ENCODE data around the gene NPRL2. TPM values are rescaled to one million over a fixed set of nuclear protein-coding genes. Genes with fewer than 3 reads are reported as not detected.

NPRL2 gene
- polyA plus RNA-seq, 4 donors: 16.2 to 31.8 (median 21.3) TPM

DNA sequence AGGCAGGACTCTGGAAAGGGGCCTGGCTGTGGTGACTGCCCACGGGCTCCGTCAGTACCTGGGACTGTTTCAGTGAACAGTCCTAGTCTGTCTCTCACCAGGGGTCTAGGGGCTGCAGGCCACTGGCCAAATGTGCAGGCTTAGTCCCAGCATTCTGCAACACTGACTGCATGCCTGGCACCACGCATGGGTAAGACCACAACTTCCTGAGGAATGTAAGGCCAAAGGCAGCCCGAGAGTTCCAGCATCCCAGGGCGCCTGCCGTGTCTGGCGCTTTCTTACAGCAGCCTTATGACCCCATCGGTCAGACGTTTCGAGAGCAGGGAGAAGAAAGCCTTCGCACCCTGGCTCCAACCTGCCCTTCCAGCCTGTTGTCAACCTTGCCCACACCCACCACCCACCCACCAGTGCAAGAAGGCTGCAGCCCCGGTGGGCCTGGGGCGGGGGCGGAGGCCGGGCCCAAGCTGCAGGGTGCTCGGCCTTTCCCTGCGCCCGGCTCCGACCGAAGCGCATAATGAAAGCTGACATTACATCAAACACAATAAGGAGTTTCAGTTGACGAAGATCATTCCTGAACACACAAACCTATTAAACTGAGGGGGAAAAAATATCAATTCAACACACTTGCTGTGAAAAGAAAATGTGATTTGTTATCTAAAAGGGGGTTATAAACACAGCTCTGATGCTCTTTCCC lies 38.3 kb upstream of the NPRL2 start:
- no peak for DNase-seq
- Histone ChIP-seq H3K4me1 (ENCODE audit: control insufficient read depth in 3 of 3, insufficient read depth in 2 of 3, low read depth in 1 of 3, low read length in 2 of 3) (peaks cover 5 to 23% (median 7%) of the 10 kb centered on the region in 3 donors), H3K27me3 (ENCODE audit: control insufficient read depth in 3 of 3, insufficient read depth in 3 of 3, low read length in 3 of 3) (no peaks in the 10 kb centered on the region), H3K36me3 (ENCODE audit: control insufficient read depth in 3 of 3, insufficient read depth in 2 of 3, low read depth in 1 of 3, low read length in 3 of 3) (peaks cover 0 to 4% (median 0%) of the 10 kb centered on the region in 3 donors), H3K27ac (ENCODE audit: low read depth in 1 of 3, low read length in 2 of 3) (no peak overlapping the region), H3K9me3 (ENCODE audit: control insufficient read depth in 2 of 2, insufficient read depth in 1 of 2, low read depth in 1 of 2, low read length in 1 of 2) (no peaks in the 10 kb centered on the region), H3K4me3 (ENCODE audit: low read depth in 1 of 3, low read length in 3 of 3) (no peak overlapping the region)
- WGBS, 3 donors: 75 to 83% (median 79%) methylated on average over 22 of the region's 22 CpGs
- no peak for FAIRE-seq

DNA sequence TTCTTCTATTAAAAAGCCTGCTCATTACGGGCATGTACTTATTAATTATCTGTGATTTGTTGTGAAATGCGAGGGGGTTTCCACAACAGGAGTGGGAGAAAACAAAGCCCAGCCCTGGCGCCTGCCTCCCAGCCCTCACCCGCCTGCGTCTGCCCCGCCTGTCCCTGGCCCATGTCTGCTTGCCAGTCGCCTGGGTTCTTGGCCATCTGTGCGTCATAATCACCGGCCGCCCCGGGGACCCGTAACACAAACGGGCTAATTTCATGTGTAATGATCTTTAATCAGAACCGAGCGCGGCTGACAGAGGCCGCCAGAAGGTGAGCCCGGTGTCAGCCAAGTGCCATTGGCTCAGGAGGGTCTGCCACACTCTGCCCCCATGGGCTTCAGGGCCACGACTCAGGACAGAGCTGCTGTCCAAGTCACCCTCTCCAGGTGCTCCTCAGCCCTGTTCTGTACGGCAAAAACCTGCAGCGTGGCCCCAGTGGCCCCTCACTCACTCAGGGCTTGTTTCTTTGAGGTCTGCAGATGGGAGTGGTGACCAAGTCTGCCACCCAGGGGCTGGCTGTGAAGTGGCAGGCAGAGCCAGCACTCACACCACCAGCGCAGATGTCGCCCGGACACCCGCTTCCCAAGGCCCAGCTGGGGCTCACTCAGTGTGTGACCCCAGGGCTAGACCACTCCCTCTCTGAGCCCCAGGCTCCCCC lies 37.6 kb upstream of the NPRL2 start:
- FAIRE-seq (no peak), DNase-seq (peak; percentile 33 to 42)
- WGBS, 3 donors: 26 to 72% (median 44%) methylated on average over 25 of the region's 25 CpGs

DNA sequence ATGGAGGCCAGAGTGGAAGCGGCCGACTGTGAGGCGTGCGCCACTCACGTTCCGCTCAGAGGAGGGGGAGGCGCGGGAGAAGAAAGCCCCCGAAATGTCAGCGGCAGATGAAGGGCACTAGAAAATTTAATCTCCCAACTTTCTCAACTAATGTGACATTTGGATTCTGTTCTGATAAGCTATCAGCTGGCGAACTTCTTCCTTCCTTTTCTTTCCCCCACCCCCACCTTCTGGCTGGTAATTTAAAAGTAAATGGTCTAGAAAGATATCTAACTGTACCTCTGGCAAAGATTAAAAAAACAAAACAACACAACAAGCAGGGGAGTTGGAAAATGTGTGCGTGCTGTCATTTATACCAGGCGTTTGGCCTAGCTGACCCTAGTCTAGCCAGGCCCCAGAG lies 35.2 kb upstream of the NPRL2 start:
- Histone ChIP-seq H3K36me3 (ENCODE audit: control insufficient read depth in 3 of 3, insufficient read depth in 2 of 3, low read depth in 1 of 3, low read length in 3 of 3) (peaks cover 0 to 2% (median 0%) of the 10 kb centered on the region in 3 donors), H3K27me3 (ENCODE audit: control insufficient read depth in 3 of 3, insufficient read depth in 3 of 3, low read length in 3 of 3) (no peaks in the 10 kb centered on the region), H3K27ac (ENCODE audit: low read depth in 1 of 3, low read length in 2 of 3) (no peak overlapping the region), H3K9me3 (ENCODE audit: control insufficient read depth in 2 of 2, insufficient read depth in 1 of 2, low read depth in 1 of 2, low read length in 1 of 2) (no peaks in the 10 kb centered on the region), H3K4me3 (ENCODE audit: low read depth in 1 of 3, low read length in 3 of 3) (no peak overlapping the region), H3K4me1 (ENCODE audit: control insufficient read depth in 3 of 3, insufficient read depth in 2 of 3, low read depth in 1 of 3, low read length in 2 of 3) (peaks cover 1 to 12% (median 2%) of the 10 kb centered on the region in 3 donors)
- no peak for FAIRE-seq
- DNase-seq: no peak
- 69 to 72% (median 70%) methylated on average over 13 of the region's 13 CpGs for WGBS, 3 donors

More for the DNA sequence above, 37.6 kb upstream of the NPRL2 start:
- no peak overlapping the region for H3K4me3 ChIP-seq (ENCODE audit: low read depth in 1 of 3, low read length in 3 of 3)
- no peaks in the 10 kb centered on the region for H3K27me3 ChIP-seq (ENCODE audit: control insufficient read depth in 3 of 3, insufficient read depth in 3 of 3, low read length in 3 of 3)
- peaks cover 5 to 23% (median 7%) of the 10 kb centered on the region in 3 donors for H3K4me1 ChIP-seq (ENCODE audit: control insufficient read depth in 3 of 3, insufficient read depth in 2 of 3, low read depth in 1 of 3, low read length in 2 of 3)
- H3K9me3 ChIP-seq (ENCODE audit: control insufficient read depth in 2 of 2, insufficient read depth in 1 of 2, low read depth in 1 of 2, low read length in 1 of 2): no peaks in the 10 kb centered on the region
- no peak overlapping the region for H3K27ac ChIP-seq (ENCODE audit: low read depth in 1 of 3, low read length in 2 of 3)
- H3K36me3 ChIP-seq (ENCODE audit: control insufficient read depth in 3 of 3, insufficient read depth in 2 of 3, low read depth in 1 of 3, low read length in 3 of 3): peaks cover 0 to 4% (median 0%) of the 10 kb centered on the region in 3 donors

DNA sequence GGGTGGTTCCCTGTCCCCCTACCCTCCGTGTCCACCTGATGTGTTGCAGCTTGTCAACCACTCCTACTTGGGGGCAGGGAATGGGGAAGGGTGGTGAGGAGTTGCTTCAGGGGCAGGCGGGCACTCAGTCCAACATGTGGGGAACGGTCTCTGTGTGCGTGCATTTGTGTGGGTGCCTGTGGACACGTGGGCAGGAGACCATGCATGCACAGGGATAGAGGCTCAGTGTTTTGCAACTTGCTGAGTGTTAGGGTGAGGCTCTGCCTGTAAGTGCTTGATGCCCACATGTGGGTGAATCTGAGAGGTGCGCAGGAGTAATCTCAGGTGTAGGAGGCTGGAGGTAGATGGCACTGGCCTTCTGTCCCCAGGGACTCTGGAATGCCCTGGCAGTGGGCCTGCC lies 33.2 kb upstream of the NPRL2 start:
- H3K27me3 ChIP-seq (ENCODE audit: control insufficient read depth in 3 of 3, insufficient read depth in 3 of 3, low read length in 3 of 3): no peaks in the 10 kb centered on the region
- 77 to 87% (median 79%) methylated on average over 6 of the region's 6 CpGs for whole genome bisulfite sequencing, 3 donors
- FAIRE-seq (no peak), DNase-seq (no peak)
- no peaks in the 10 kb centered on the region for H3K4me1 ChIP-seq (ENCODE audit: control insufficient read depth in 3 of 3, insufficient read depth in 2 of 3, low read depth in 1 of 3, low read length in 2 of 3)
- no peak overlapping the region for H3K27ac ChIP-seq (ENCODE audit: low read depth in 1 of 3, low read length in 2 of 3)
- H3K9me3 ChIP-seq (ENCODE audit: control insufficient read depth in 2 of 2, insufficient read depth in 1 of 2, low read depth in 1 of 2, low read length in 1 of 2): no peaks in the 10 kb centered on the region
- H3K4me3 ChIP-seq (ENCODE audit: low read depth in 1 of 3, low read length in 3 of 3): no peak overlapping the region
- no peaks in the 10 kb centered on the region for H3K36me3 ChIP-seq (ENCODE audit: control insufficient read depth in 3 of 3, insufficient read depth in 2 of 3, low read depth in 1 of 3, low read length in 3 of 3)

DNA sequence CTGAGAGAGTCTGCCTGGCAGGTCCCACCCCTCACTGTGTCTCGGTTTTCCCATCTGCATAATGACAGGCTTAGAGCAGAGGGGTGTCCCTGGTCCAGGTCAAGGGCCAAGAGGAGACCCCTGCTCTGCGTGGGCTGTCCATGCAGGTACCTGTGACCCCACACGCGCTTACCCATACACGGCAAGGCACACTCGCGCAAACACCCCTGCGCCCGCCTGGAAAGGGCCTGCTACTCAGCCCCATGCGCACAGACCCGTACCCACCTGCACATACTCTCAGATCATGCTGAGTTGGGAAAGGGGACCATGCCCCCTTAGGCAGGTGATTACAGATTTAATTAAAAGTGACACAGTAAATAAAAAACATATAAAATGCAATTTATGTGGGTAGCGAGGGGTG lies 32.1 kb upstream of the NPRL2 start:
- Histone ChIP-seq H3K36me3 (ENCODE audit: control insufficient read depth in 3 of 3, insufficient read depth in 2 of 3, low read depth in 1 of 3, low read length in 3 of 3) (no peaks in the 10 kb centered on the region), H3K27me3 (ENCODE audit: control insufficient read depth in 3 of 3, insufficient read depth in 3 of 3, low read length in 3 of 3) (no peaks in the 10 kb centered on the region), H3K9me3 (ENCODE audit: control insufficient read depth in 2 of 2, insufficient read depth in 1 of 2, low read depth in 1 of 2, low read length in 1 of 2) (no peaks in the 10 kb centered on the region), H3K4me1 (ENCODE audit: control insufficient read depth in 3 of 3, insufficient read depth in 2 of 3, low read depth in 1 of 3, low read length in 2 of 3) (no peaks in the 10 kb centered on the region), H3K27ac (ENCODE audit: low read depth in 1 of 3, low read length in 2 of 3) (no peak overlapping the region), H3K4me3 (ENCODE audit: low read depth in 1 of 3, low read length in 3 of 3) (no peak overlapping the region)
- DNase-seq (no peak), FAIRE-seq (no peak)
- WGBS, 3 donors: 89 to 93% (median 90%) methylated on average over 12 of the region's 12 CpGs

DNA sequence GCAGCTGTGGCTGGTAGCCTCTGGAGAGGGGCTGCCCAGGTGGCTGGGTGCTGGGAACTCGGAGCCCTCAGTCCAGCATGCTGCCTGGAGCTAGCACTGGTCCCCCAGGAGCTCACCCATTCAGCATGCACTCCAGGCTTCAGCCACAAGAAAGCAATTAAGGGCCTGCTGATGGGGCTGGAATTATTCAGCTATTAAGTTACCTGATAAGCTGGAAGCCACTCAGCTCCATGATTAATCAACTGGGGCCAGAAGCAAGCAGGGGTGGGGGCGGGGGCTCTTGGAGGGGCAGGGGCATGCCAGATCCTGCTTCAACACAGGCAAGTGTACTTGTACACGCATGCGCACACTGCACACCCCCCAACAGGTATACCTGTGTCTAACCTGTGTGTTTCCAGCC lies 30.8 kb upstream of the NPRL2 start:
- FAIRE-seq (no peak), DNase-seq (no peak)
- Histone ChIP-seq H3K36me3 (ENCODE audit: control insufficient read depth in 3 of 3, insufficient read depth in 2 of 3, low read depth in 1 of 3, low read length in 3 of 3) (peaks cover 0 to 3% (median 0%) of the 10 kb centered on the region in 3 donors), H3K9me3 (ENCODE audit: control insufficient read depth in 2 of 2, insufficient read depth in 1 of 2, low read depth in 1 of 2, low read length in 1 of 2) (no peaks in the 10 kb centered on the region), H3K27ac (ENCODE audit: low read depth in 1 of 3, low read length in 2 of 3) (no peak overlapping the region), H3K27me3 (ENCODE audit: control insufficient read depth in 3 of 3, insufficient read depth in 3 of 3, low read length in 3 of 3) (no peaks in the 10 kb centered on the region), H3K4me1 (ENCODE audit: control insufficient read depth in 3 of 3, insufficient read depth in 2 of 3, low read depth in 1 of 3, low read length in 2 of 3) (no peaks in the 10 kb centered on the region), H3K4me3 (ENCODE audit: low read depth in 1 of 3, low read length in 3 of 3) (no peak overlapping the region)
- 72 to 80% (median 74%) methylated on average over 4 of the region's 4 CpGs for WGBS, 3 donors

DNA sequence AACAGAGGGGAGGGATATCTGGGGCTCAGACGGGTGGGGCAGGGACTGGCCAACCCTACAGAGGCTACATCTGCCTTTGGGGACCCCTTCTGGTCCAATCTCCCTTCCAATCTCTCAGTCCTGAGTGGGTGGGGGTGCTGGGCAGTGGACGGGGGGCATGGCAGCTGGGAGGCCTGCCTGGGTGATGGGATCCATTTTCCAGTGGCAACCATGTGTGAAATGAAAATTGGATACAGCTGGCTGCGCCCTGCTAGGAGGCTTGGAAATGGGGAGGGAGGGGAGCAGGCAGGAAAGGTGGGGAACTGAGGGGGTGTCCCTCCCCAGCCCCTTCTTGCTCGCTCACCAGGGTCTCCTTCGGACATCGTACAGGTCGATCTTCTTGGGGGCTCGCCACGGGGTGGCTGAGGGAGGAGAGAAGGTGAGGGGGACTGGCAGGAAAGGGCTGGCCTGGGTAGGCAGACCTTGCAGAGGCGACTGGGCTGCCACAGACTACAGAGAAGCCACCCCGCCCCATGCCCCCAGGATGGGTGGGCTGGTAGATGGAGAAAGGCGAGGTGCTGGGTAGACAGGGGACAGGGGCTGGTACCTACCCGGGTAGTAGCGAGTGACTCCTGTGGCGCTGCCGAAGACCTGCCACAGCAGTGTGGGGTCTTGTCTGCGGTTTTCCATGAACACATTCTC lies 30.0 kb upstream of the NPRL2 start:
- WGBS, 3 donors: 86 to 90% (median 88%) methylated on average over 12 to 17 of the region's 17 CpGs
- H3K27ac ChIP-seq (ENCODE audit: low read depth in 1 of 3, low read length in 2 of 3): no peak overlapping the region
- no peak for FAIRE-seq

DNA sequence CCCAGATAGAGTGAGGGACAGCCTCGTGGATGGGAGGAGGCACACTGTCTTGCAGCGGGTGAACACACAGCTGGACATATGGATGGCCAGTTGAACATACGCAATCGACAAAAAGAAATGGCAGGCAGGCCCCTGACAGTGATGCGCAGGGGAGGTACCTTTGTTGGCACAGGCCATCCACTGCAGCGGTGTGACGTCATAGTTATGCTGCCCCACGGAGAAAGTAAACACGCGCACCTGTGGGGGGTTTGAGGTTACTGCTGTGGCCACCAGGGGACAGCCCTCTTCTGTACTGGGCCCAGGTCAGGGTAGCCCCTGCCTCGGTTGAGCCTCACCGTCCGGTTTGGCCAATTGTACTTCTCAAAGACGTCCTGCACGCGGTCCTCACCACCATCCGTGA lies 28.2 kb upstream of the NPRL2 start:
- no peak for FAIRE-seq

More for the DNA sequence above, 30.0 kb upstream of the NPRL2 start:
- H3K27me3 ChIP-seq (ENCODE audit: control insufficient read depth in 3 of 3, insufficient read depth in 3 of 3, low read length in 3 of 3): no peaks in the 10 kb centered on the region
- DNase-seq: no peak
- no peak overlapping the region for H3K4me3 ChIP-seq (ENCODE audit: low read depth in 1 of 3, low read length in 3 of 3)
- no peaks in the 10 kb centered on the region for H3K9me3 ChIP-seq (ENCODE audit: control insufficient read depth in 2 of 2, insufficient read depth in 1 of 2, low read depth in 1 of 2, low read length in 1 of 2)
- peaks cover 0 to 3% (median 0%) of the 10 kb centered on the region in 3 donors for H3K36me3 ChIP-seq (ENCODE audit: control insufficient read depth in 3 of 3, insufficient read depth in 2 of 3, low read depth in 1 of 3, low read length in 3 of 3)
- H3K4me1 ChIP-seq (ENCODE audit: control insufficient read depth in 3 of 3, insufficient read depth in 2 of 3, low read depth in 1 of 3, low read length in 2 of 3): no peaks in the 10 kb centered on the region

More for the DNA sequence above, 28.2 kb upstream of the NPRL2 start:
- Histone ChIP-seq H3K9me3 (ENCODE audit: control insufficient read depth in 2 of 2, insufficient read depth in 1 of 2, low read depth in 1 of 2, low read length in 1 of 2) (no peaks in the 10 kb centered on the region), H3K27me3 (ENCODE audit: control insufficient read depth in 3 of 3, insufficient read depth in 3 of 3, low read length in 3 of 3) (peaks cover 0 to 3% (median 0%) of the 10 kb centered on the region in 3 donors), H3K4me1 (ENCODE audit: control insufficient read depth in 3 of 3, insufficient read depth in 2 of 3, low read depth in 1 of 3, low read length in 2 of 3) (no peaks in the 10 kb centered on the region), H3K36me3 (ENCODE audit: control insufficient read depth in 3 of 3, insufficient read depth in 2 of 3, low read depth in 1 of 3, low read length in 3 of 3) (peaks cover 0 to 3% (median 0%) of the 10 kb centered on the region in 3 donors), H3K27ac (ENCODE audit: low read depth in 1 of 3, low read length in 2 of 3) (no peak overlapping the region), H3K4me3 (ENCODE audit: low read depth in 1 of 3, low read length in 3 of 3) (no peak overlapping the region)
- WGBS, 3 donors: 89 to 93% (median 90%) methylated on average over 17 of the region's 17 CpGs
- no peak for DNase-seq

All from small intestine (tissue), 7 donors.